ENCODE measurements around the gene HID1.

The HID1 gene

DNA sequence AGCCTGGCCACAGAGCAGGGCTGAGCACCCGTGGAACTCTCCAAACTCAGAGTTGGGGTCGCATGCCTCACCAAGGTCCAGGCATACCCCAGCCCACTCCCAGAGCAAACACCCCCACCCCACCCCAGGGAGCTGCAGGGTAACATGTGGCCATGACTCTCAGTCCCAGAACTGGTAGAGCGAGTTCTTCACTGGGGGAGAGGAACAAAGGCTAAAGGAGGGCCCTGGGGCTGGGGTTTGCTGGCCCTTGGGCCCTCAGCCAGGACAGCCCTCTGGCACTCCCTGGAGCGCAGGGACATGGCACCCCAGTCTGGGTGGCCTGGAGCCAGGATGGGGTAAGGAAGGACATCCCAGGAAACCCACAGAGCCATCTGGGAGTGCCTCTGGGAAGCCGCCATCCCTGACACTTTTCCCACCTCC is 4.2 kb downstream of the HID1 start:
- no peak overlapping the region for H3K4me3 ChIP-seq (ENCODE audit: low read depth, low read length)
- peaks cover 13% of the 10 kb centered on the region for H3K27me3 ChIP-seq
- H3K36me3 ChIP-seq = no peaks in the 10 kb centered on the region
- no peak for TF ChIP-seq CTCF (IDR thresholded peaks at IDR 0.05; ENCODE audit: low read depth, low read length)
- H3K4me1 ChIP-seq = no peaks in the 10 kb centered on the region; the same call in 1 of the 2 replicates
- no peak for DNase-seq
- no peaks in the 10 kb centered on the region for H3K9me3 ChIP-seq

- no peak for DNase-seq
These were observed 7.5 kb downstream of the HID1 start for GRCh38 chr17:74964988-74965622.

GRCh38 chr17:74964246-74964761 is 8.3 kb downstream of the HID1 start:
- no peak overlapping the region for H3K4me3 ChIP-seq (ENCODE audit: low read depth, low read length)
- H3K36me3 ChIP-seq = no peaks in the 10 kb centered on the region
- TF ChIP-seq CTCF (IDR thresholded peaks at IDR 0.05; ENCODE audit: low read depth, low read length) = no peak
- no peak for DNase-seq
- no peaks in the 10 kb centered on the region for H3K4me1 ChIP-seq
- H3K27me3 ChIP-seq = no peaks in the 10 kb centered on the region
- H3K9me3 ChIP-seq = no peaks in the 10 kb centered on the region

More at GRCh38 chr17:74964988-74965622, 7.5 kb downstream of the HID1 start:
- TF ChIP-seq CTCF (IDR thresholded peaks at IDR 0.05; ENCODE audit: low read depth, low read length) = no peak
- H3K4me3 ChIP-seq (ENCODE audit: low read depth, low read length) = no peak overlapping the region
- H3K9me3 ChIP-seq = no peaks in the 10 kb centered on the region
- H3K36me3 ChIP-seq = no peaks in the 10 kb centered on the region
- H3K27me3 ChIP-seq = no peaks in the 10 kb centered on the region
- no peaks in the 10 kb centered on the region for H3K4me1 ChIP-seq

- TF ChIP-seq CTCF (IDR thresholded peaks at IDR 0.05; ENCODE audit: low read depth, low read length) = peak; percentile 16; the same call in 1 of the 2 replicates
- H3K36me3 ChIP-seq = no peaks in the 10 kb centered on the region
- H3K4me3 ChIP-seq (ENCODE audit: low read depth, low read length) = no peak overlapping the region
- H3K27me3 ChIP-seq = no peaks in the 10 kb centered on the region
- no peaks in the 10 kb centered on the region for H3K4me1 ChIP-seq
- DNase-seq = no peak
- no peaks in the 10 kb centered on the region for H3K9me3 ChIP-seq
These were observed 8.9 kb downstream of the HID1 start for GRCh38 chr17:74963656-74964055.

GRCh38 chr17:74962622-74963394 is 9.8 kb downstream of the HID1 start:
- H3K4me3 ChIP-seq (ENCODE audit: low read depth, low read length) = no peak overlapping the region
- no peaks in the 10 kb centered on the region for H3K27me3 ChIP-seq
- DNase-seq = no peak
- H3K36me3 ChIP-seq = no peaks in the 10 kb centered on the region
- H3K4me1 ChIP-seq = no peaks in the 10 kb centered on the region
- TF ChIP-seq CTCF (IDR thresholded peaks at IDR 0.05; ENCODE audit: low read depth, low read length) = no peak
- H3K9me3 ChIP-seq = no peaks in the 10 kb centered on the region
